Smooth muscle cell (in vitro differentiated cells): ENCODE results near the gene C1orf174. TPM values are rescaled to one million over a fixed set of nuclear protein-coding genes. Genes with fewer than 3 reads are reported as not detected.

Experiments
- DNase-seq: peaks from one replicate; lab custom pipeline; 2025; ENCODE audit not compliant: unreplicated experiment; lab: John Stamatoyannopoulos, UW
- H2AFZ ChIP-seq: fragments of 200-600 bp; sonication (generic); 2 replicates; pipeline ENCODE4 v1.6.0; 2016; ENCODE audit warnings: antibody characterized with exemption, low read depth, mild to moderate bottlenecking
- H3F3A ChIP-seq: fragments of 200-600 bp; sonication (generic); 2 replicates; pipeline ENCODE4 v1.6.0; 2017; ENCODE audit warnings: antibody characterized with exemption, low read depth
- H3K27ac ChIP-seq: fragments of 200-600 bp; sonication (generic); 2 replicates; pipeline ENCODE4 v1.5.1; 2016; ENCODE audit warnings: low read depth, mild to moderate bottlenecking
- H3K27me3 ChIP-seq: fragments of 200-600 bp; sonication (generic); 2 replicates; pipeline ENCODE4 v1.6.1; 2016; ENCODE audit warnings: low read depth, mild to moderate bottlenecking
- H3K36me3 ChIP-seq: fragments of 200-600 bp; sonication (generic); 2 replicates; pipeline ENCODE4 v1.5.1; 2016; ENCODE audit warnings: low read depth
- H3K4me1 ChIP-seq: fragments of 200-600 bp; sonication (generic); 2 replicates; pipeline ENCODE4 v1.5.1; 2016; ENCODE audit warnings: low read depth
- H3K4me2 ChIP-seq: fragments of 200-600 bp; sonication (generic); 2 replicates; pipeline ENCODE4 v1.6.0; 2016; ENCODE audit warnings: mild to moderate bottlenecking
- H3K4me3 ChIP-seq: fragments of 200-600 bp; sonication (generic); 2 replicates; pipeline ENCODE4 v1.5.1; 2016; ENCODE audit warnings: mild to moderate bottlenecking
- H3K79me2 ChIP-seq: fragments of 200-600 bp; sonication (generic); 2 replicates; pipeline ENCODE4 v1.6.0; 2016; ENCODE audit warnings: low read depth, mild to moderate bottlenecking
- H3K9ac ChIP-seq: fragments of 200-600 bp; sonication (generic); 2 replicates; pipeline ENCODE4 v1.6.0; 2016; ENCODE audit warnings: low read depth
- H3K9me3 ChIP-seq: fragments of 200-600 bp; sonication (generic); replicated peaks from 2 replicates; pipeline ENCODE4 v1.5.1; 2016; ENCODE audit warnings: low read depth
- H4K20me1 ChIP-seq: fragments of 200-600 bp; sonication (generic); 2 replicates; pipeline ENCODE4 v1.6.0; 2016; ENCODE audit warnings: low read depth
- CTCF ChIP-seq: fragments of 200-600 bp; sonication (generic); IDR thresholded peaks from 2 replicates; pipeline ENCODE4 v1.5.1; 2017; ENCODE audit warnings: borderline replicate concordance, mild to moderate bottlenecking, antibody characterized with exemption; ENCODE audit not compliant: insufficient read depth, poor library complexity, severe bottlenecking
- WGBS: methylation state at CpG from one replicate; pipeline ENCODE4 v1.1.7; 2016; ENCODE audit warnings: low lambda C conversion rate; 5-methylcytosine and 5-hydroxymethylcytosine counted together
- polyA plus RNA-seq: library from polyadenylated mRNA; unstranded; fragments of >200 nt; fragmentation: Nextera tagmentation; extraction: Ambion mirVana; gene quantifications from 2 replicates; pipeline ENCODE4 v1.2.1, GENCODE V29; 2016
- total RNA-seq: library from RNA; depleted of rRNA; stranded (reverse); fragments of >200 nt; gene quantifications from 2 replicates; pipeline ENCODE4 v1.2.3, GENCODE V29; 2014

Gene C1orf174
- total and polyA plus RNA-seq, 2 experiments from 2014 or later = 26.0 to 32.5 TPM

DNA sequence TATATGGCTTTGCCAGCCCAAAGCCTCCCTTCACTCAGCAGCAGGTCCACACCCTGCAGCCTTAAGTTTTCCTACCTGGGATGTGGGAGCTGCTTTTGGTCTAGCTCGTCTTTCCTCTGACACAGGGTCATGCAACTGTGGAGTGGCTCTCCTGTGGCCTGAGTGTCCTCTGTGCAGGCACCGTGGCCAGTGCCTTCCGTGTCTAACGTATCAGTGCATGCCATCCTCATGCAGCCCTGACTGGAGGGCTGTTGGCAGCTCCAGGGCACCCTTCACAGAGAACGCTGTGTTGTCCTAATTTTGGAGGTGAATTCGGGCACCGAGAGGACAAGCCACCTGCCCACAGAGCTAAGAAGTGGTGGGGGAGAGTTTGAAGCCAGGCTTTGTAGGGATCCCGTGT is 25.7 kb upstream of the C1orf174 start:
- Histone ChIP-seq H3K27me3 (no peaks in the 10 kb centered on the region), H3K9me3 (no peaks in the 10 kb centered on the region), H3K4me1 (no peaks in the 10 kb centered on the region), H3K36me3 (no peaks in the 10 kb centered on the region), H3K27ac (no peak overlapping the region), H4K20me1 (no peaks in the 10 kb centered on the region), H2AFZ (no peak overlapping the region), H3F3A (peaks cover 4% of the 10 kb centered on the region), H3K4me2 (no peak overlapping the region), H3K79me2 (no peaks in the 10 kb centered on the region), H3K9ac (no peak overlapping the region), H3K4me3 (no peak overlapping the region)
- no peak for TF ChIP-seq CTCF
- DNase-seq = no peak
- 92% methylated on average over 8 of the region's 8 CpGs for WGBS

- Histone ChIP-seq H3K9ac (no peak overlapping the region), H3K27ac (no peak overlapping the region), H2AFZ (no peak overlapping the region), H4K20me1 (no peaks in the 10 kb centered on the region), H3K4me1 (no peaks in the 10 kb centered on the region), H3K4me2 (no peak overlapping the region), H3F3A (peaks cover 4% of the 10 kb centered on the region), H3K9me3 (no peaks in the 10 kb centered on the region), H3K4me3 (no peak overlapping the region), H3K79me2 (no peaks in the 10 kb centered on the region), H3K27me3 (no peaks in the 10 kb centered on the region), H3K36me3 (no peaks in the 10 kb centered on the region)
- WGBS = 94% methylated on average over 12 of the region's 12 CpGs
- no peak for TF ChIP-seq CTCF
- no peak for DNase-seq
Observed at GRCh38 chr1:3925256-3925655, 25.2 kb upstream of the C1orf174 start.

DNA sequence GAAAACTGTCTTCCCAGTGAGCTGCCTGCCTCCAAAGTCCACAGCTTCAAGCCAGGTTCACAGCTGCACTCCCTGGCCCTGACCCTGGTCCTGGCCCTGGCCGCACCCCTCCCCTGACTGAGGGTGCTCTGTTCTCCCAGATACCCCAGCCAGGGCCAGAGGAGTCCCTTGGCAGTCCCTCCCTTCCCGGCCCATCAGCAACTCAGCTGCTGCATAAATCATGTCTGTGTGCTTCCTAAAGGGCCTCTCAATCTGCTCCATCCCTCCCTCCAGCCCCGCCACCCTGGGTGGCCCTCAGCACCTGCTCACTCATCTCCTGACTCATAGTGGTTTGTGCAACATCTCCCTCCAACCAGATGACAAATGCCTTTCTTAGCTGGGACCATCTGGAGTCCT is 24.8 kb upstream of the C1orf174 start:
- TF ChIP-seq CTCF = no peak
- H3K4me1 ChIP-seq = no peaks in the 10 kb centered on the region
- H3K79me2 ChIP-seq = no peaks in the 10 kb centered on the region
- 73% methylated on average over 3 of the region's 3 CpGs for WGBS
- no peaks in the 10 kb centered on the region for H3K36me3 ChIP-seq
- H4K20me1 ChIP-seq = no peaks in the 10 kb centered on the region
- H3K4me3 ChIP-seq = no peak overlapping the region
- no peak overlapping the region for H3K4me2 ChIP-seq
- H3F3A ChIP-seq = peaks cover 4% of the 10 kb centered on the region
- DNase-seq = no peak
- no peaks in the 10 kb centered on the region for H3K9me3 ChIP-seq
- no peaks in the 10 kb centered on the region for H3K27me3 ChIP-seq
- no peak overlapping the region for H2AFZ ChIP-seq
- H3K27ac ChIP-seq = no peak overlapping the region
- no peak overlapping the region for H3K9ac ChIP-seq

DNA sequence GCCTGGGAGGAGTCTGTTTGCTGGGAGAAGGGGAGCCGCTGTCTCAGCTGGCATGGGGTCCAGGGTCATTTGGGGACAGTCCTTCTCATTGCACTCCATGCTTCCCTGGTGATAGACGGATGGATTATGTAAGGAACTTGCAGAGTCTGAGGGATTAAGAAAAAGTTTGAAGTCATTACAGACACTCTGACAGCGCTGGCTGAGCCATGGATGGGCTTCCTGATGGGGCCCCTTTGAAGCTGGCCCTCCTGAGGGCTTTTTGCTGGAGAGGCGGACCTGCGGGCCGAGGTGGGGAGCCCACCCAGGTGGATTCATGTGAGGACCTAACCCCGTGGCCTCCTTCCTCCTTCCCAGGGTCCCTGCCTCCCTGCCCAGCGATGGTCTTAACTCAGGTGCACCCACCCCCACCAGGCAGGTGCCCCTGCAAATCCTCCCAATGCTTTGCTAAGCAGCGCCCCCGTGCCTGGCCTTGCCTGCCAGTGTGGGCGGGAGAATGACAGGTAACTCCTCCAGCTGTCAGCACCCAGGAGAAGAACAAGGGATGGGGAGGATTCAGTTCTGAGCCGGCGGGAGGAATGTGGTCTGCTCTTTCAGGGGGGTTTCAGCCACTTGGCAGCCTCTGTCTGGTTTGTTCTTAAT is 24.2 kb upstream of the C1orf174 start:
- Histone ChIP-seq H2AFZ (no peak overlapping the region), H3K27me3 (no peaks in the 10 kb centered on the region), H3K9me3 (no peaks in the 10 kb centered on the region), H3K79me2 (no peaks in the 10 kb centered on the region), H3K27ac (no peak overlapping the region), H3K4me3 (no peak overlapping the region), H3K4me1 (no peaks in the 10 kb centered on the region), H4K20me1 (no peaks in the 10 kb centered on the region), H3K36me3 (no peaks in the 10 kb centered on the region), H3K4me2 (no peak overlapping the region), H3K9ac (no peak overlapping the region), H3F3A (peaks cover 4% of the 10 kb centered on the region)
- 73% methylated on average over 13 of the region's 13 CpGs for WGBS
- TF ChIP-seq CTCF = no peak
- no peak for DNase-seq
